ENCODE measurements around the gene SLC1A4. TPM values are rescaled to one million over a fixed set of nuclear protein-coding genes. Genes with fewer than 3 reads are reported as not detected.
A peak's percentile ranks its signal among the peaks of the same experiment; 100 is the strongest.
"Not testable (repeated sequence)": the region's sequence is repeated elsewhere in the genome, so short reads cannot be mapped to it uniquely, and the experiment has no call there.

SLC1A4 gene
- total RNA-seq, 1 donor from 2014 or later, result 41.4 TPM

- H3K27me3 Mint-ChIP-seq (ENCODE audit: unreplicated experiment), result no peaks in the 10 kb centered on the region
- TF ChIP-seq CTCF (IDR thresholded peaks at IDR 0.05; ENCODE audit: unreplicated experiment), result no peak
- no peak overlapping the region for H3K4me3 Mint-ChIP-seq (ENCODE audit: unreplicated experiment)
- no peaks in the 10 kb centered on the region for H3K9me3 Mint-ChIP-seq (ENCODE audit: unreplicated experiment)
- peaks cover 9% of the 10 kb centered on the region for H3K36me3 Mint-ChIP-seq (ENCODE audit: low read depth, unreplicated experiment)
- H3K27ac Mint-ChIP-seq (ENCODE audit: unreplicated experiment), result peak overlapping the region; percentile 96
- no peak for DNase-seq (ENCODE audit: low spot score)
- peaks cover 12% of the 10 kb centered on the region for H3K4me1 Mint-ChIP-seq (ENCODE audit: unreplicated experiment)
Measured at GRCh38 chr2:64998658-64999061, 9.5 kb downstream of the SLC1A4 start.

- Mint-ChIP-seq H3K4me3 (ENCODE audit: unreplicated experiment) (no peak overlapping the region), H3K9me3 (ENCODE audit: unreplicated experiment) (no peaks in the 10 kb centered on the region), H3K27me3 (ENCODE audit: unreplicated experiment) (no peaks in the 10 kb centered on the region), H3K36me3 (ENCODE audit: low read depth, unreplicated experiment) (no peaks in the 10 kb centered on the region), H3K4me1 (ENCODE audit: unreplicated experiment) (peaks cover 12% of the 10 kb centered on the region), H3K27ac (ENCODE audit: unreplicated experiment) (peak overlapping the region; percentile 75)
- DNase-seq (ENCODE audit: low spot score), result no peak
- no peak for TF ChIP-seq CTCF (IDR thresholded peaks at IDR 0.05; ENCODE audit: unreplicated experiment)
Measured at GRCh38 chr2:64999754-65000153, 10.6 kb downstream of the SLC1A4 start.

GRCh38 chr2:65000644-65001043, 11.4 kb downstream of the SLC1A4 start:
- no peak overlapping the region for H3K4me3 Mint-ChIP-seq (ENCODE audit: unreplicated experiment)
- H3K27me3 Mint-ChIP-seq (ENCODE audit: unreplicated experiment), result no peaks in the 10 kb centered on the region

GRCh38 chr2:65003037-65003436, 13.8 kb downstream of the SLC1A4 start:
- H3K4me1 Mint-ChIP-seq (ENCODE audit: unreplicated experiment), result peaks cover 12% of the 10 kb centered on the region
- TF ChIP-seq CTCF (IDR thresholded peaks at IDR 0.05; ENCODE audit: unreplicated experiment), result no peak
- no peaks in the 10 kb centered on the region for H3K9me3 Mint-ChIP-seq (ENCODE audit: unreplicated experiment)
- no peaks in the 10 kb centered on the region for H3K27me3 Mint-ChIP-seq (ENCODE audit: unreplicated experiment)
- peaks cover 9% of the 10 kb centered on the region for H3K36me3 Mint-ChIP-seq (ENCODE audit: low read depth, unreplicated experiment)
- DNase-seq (ENCODE audit: low spot score), result no peak
- H3K27ac Mint-ChIP-seq (ENCODE audit: unreplicated experiment), result no peak overlapping the region
- no peak overlapping the region for H3K4me3 Mint-ChIP-seq (ENCODE audit: unreplicated experiment)

More at GRCh38 chr2:65000644-65001043, 11.4 kb downstream of the SLC1A4 start:
- TF ChIP-seq CTCF (IDR thresholded peaks at IDR 0.05; ENCODE audit: unreplicated experiment), result no peak
- peaks cover 12% of the 10 kb centered on the region for H3K4me1 Mint-ChIP-seq (ENCODE audit: unreplicated experiment)
- H3K36me3 Mint-ChIP-seq (ENCODE audit: low read depth, unreplicated experiment), result peaks cover 5% of the 10 kb centered on the region
- H3K27ac Mint-ChIP-seq (ENCODE audit: unreplicated experiment), result no peak overlapping the region
- DNase-seq (ENCODE audit: low spot score), result no peak
- H3K9me3 Mint-ChIP-seq (ENCODE audit: unreplicated experiment), result no peaks in the 10 kb centered on the region

GRCh38 chr2:65004232-65004631, 15.0 kb downstream of the SLC1A4 start:
- H3K4me3 Mint-ChIP-seq (ENCODE audit: unreplicated experiment); H3K27ac Mint-ChIP-seq (ENCODE audit: unreplicated experiment); H3K4me1 Mint-ChIP-seq (ENCODE audit: unreplicated experiment); H3K9me3 Mint-ChIP-seq (ENCODE audit: unreplicated experiment); H3K27me3 Mint-ChIP-seq (ENCODE audit: unreplicated experiment); DNase-seq (ENCODE audit: low spot score): not testable (repeated sequence)
- H3K36me3 Mint-ChIP-seq (ENCODE audit: low read depth, unreplicated experiment), result peaks cover 12% of the 10 kb centered on the region
